Loucy (cell line): ENCODE results near the gene HPSE2.

Source experiments
- CTCF ChIP-seq: fragments of 200-600 bp; sonication (generic); conservative IDR thresholded peaks from 2 replicates; pipeline ENCODE4 v1.5.1; 2014; ENCODE audit warnings: mild to moderate bottlenecking, antibody characterized with exemption, low read length
- EZH2phosphoT487 ChIP-seq: fragments of 200-600 bp; IDR thresholded peaks from 2 replicates; pipeline ENCODE4 v1.6.1; 2018; ENCODE audit warnings: antibody characterized with exemption, mild to moderate bottlenecking, moderate library complexity, borderline replicate concordance

- TF ChIP-seq CTCF (no peak), EZH2phosphoT487 (no peak)
Measured at GRCh38 chr10:99058762-99059161, 176.9 kb downstream of the HPSE2 start.
